ENCODE results near the gene LRRK1.

The LRRK1 gene

DNA sequence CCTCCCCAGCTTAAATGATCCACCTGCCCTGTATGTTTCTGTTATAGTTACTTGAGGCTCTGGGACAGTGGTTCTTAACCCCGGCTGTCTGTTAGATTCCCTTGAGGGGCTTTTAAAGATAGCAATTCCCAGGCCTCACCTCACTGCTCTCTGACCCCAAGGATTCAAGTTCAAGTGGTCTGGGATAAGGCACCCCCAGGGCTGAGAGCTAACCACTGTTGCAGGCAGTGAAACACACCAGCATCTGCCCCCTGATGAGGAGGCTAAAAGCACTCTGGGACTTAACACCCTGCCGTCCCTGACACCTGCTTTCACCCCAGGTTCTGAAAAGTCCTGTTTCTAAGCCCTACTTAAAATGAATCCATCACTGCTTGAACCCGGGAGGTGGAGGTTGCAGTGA, 103.7 kb downstream of the LRRK1 start:
- DNase-seq (ENCODE audit: low read depth in 2 of 2), result no peak

DNA sequence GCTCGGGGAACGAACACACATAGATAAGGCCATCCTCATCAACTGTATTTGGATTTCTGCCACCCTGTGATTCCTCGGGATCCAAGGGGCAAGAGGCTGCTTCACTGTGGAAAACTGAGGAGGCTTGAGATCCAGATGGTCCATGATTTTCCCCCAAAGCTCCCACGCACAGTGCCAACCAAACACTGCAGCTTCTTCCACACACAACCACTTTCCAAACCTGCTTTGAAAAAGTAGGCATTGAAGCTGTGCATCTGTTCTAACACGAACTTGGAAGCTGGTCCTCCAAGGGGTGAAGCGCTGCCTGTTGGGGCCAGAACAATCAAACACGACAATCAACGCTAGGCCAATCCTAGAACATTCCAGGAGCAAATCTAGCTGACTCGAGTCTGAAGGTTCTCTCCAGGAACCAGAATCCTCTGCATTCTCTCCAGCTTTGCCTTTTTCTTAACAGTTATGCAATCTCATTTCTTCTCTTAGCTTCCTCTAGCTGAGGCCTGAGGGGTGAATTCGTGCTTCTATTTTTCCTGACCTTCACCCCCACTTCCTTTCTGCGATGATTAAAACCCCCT, 104.4 kb downstream of the LRRK1 start:
- DNase-seq (ENCODE audit: low read depth in 2 of 2), result no peak

GRCh38 chr15:101024073-101024695, 105.0 kb downstream of the LRRK1 start:
- no peak for DNase-seq (ENCODE audit: low read depth in 2 of 2)

DNA sequence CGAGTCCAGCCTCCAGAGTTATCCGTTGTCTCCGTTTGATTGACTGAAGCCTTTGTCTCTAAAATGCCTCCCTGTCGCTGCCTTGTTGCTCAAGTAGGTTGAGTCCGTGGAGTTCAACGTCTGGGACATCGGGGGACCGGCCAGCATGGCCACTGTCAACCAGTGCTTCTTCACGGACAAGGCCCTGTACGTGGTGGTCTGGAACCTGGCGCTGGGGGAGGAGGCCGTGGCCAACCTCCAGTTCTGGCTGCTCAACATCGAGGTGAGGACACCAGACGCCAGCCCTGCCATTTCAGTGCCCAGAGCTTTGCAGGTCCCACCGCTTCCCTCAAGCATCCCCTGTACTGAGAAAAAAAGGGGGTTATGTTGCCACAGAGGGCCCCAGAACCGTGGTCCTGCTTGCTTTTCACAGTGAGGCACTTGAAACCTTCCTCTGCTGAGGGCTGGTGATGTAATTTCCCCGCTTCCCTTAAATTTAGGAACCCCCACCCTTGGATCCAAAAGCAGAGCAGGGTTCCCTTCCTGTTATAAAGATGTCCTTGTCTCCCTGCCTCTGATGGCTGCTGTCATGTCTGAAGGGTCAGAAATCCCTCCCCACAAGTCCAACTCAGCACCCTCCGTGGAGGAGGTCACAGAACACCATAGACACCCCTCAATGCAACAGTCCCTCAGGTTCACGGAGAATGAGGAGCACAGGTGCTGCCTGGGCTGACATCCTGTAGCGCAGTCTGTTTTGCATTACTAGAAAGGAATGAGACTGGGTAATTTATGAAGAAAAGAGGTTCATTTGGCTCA, 105.7 kb downstream of the LRRK1 start:
- DNase-seq (ENCODE audit: low read depth in 2 of 2), result no peak

GRCh38 chr15:101025501-101025885, 106.3 kb downstream of the LRRK1 start:
- DNase-seq (ENCODE audit: low read depth in 2 of 2), result no peak

GRCh38 chr15:101025896-101026631, 106.9 kb downstream of the LRRK1 start:
- DNase-seq (ENCODE audit: low read depth in 2 of 2), result no peak

- no peak for DNase-seq (ENCODE audit: low read depth in 2 of 2)
Measured at GRCh38 chr15:101026656-101027272, 107.6 kb downstream of the LRRK1 start.

DNA sequence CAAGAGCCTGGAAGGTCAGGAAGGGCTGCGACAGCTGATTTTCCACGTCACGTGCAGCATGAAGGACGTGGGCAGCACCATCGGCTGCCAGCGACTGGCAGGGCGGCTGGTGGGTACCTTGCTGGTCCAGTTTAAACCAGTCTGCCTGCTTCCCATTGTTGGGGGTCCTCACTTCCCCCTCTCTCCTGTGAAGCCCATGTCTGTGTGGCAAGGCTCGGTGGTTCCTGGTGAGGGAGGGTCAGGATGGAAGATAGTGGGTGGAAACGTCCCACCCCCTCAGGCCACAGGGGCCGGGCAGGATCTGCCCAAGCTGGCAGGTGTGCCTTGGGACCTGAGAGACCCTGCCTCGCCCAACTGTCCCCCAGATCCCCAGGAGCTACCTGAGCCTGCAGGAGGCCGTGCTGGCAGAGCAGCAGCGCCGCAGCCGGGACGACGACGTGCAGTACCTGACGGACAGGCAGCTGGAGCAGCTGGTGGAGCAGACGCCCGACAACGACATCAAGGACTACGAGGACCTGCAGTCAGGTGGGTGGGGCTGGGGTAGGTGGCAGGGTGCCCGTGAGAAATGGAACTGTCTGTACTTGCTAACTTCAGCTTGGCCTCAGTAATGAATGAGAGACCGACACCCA, 108.2 kb downstream of the LRRK1 start:
- DNase-seq (ENCODE audit: low read depth in 2 of 2), result no peak

DNA sequence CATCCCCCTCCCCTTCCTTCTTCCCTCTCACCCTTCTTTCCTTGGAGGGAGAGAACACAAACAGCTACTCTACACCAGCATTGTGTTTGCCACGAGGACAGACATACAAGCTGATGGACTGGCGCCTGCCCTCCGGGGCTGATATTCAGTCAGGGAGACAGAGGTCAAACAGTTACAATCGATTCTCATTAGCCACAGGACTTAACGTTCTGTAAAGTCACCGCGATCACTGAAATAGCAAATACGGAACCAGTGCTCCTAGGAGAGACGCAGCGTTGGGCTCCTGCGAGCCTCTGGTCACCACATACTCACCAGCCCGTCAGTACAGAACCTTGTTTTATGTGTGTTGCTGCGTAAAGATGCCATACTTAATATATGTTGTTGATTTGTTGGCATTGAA, 108.8 kb downstream of the LRRK1 start:
- no peak for DNase-seq (ENCODE audit: low read depth in 2 of 2)

DNA sequence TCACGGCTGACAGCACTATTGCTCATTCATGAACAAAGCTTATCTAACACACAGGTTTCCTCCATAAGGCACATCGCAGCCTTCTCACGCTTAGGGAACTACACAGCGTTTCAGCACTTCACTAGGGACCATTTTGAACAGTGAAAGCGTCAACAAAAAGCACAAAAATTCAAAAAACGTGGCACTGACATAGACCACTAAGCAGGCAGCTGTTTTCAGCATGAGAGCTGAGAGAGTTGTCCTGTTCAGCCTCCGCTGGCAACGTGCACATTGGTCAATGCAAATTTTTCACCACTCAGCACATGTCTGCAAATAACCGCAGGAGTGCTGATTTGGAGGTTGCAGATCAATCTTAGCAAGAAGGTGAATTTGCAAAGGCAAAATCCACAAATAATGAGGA, 109.2 kb downstream of the LRRK1 start:
- no peak for DNase-seq (ENCODE audit: low read depth in 2 of 2)

GRCh38 chr15:101028772-101029438, 109.7 kb downstream of the LRRK1 start:
- no peak for DNase-seq (ENCODE audit: low read depth in 2 of 2)

GRCh38 chr15:101029971-101030661, 111.0 kb downstream of the LRRK1 start:
- DNase-seq (ENCODE audit: low read depth in 2 of 2), result no peak

DNA sequence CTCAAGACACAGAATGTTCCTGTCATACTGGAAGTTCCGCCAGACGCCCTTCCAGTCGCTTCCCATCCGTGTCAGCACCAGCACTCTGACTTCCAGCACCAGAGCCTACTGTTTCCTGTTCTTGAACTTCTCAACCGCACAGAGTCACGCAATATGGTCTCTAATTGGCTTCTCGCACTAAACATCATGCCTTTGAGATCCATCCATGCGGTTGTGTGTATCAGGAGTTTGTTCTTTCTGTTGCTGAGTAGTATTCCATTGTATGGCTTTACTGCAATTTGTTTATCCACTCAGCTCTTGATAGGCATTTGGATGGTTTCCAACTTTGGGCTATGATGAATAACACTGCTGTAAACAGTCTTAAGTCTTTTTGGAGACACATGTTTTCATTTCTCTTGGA, 112.1 kb downstream of the LRRK1 start:
- DNase-seq (ENCODE audit: low read depth in 2 of 2), result no peak

GRCh38 chr15:101033801-101034200, 114.6 kb downstream of the LRRK1 start:
- DNase-seq (ENCODE audit: low read depth in 2 of 2), result no peak

- no peak for DNase-seq (ENCODE audit: low read depth in 2 of 2)
Measured at GRCh38 chr15:101035611-101036010, 116.5 kb downstream of the LRRK1 start.

GRCh38 chr15:101036189-101036588, 117.0 kb downstream of the LRRK1 start:
- DNase-seq (ENCODE audit: low read depth in 2 of 2), result no peak

DNA sequence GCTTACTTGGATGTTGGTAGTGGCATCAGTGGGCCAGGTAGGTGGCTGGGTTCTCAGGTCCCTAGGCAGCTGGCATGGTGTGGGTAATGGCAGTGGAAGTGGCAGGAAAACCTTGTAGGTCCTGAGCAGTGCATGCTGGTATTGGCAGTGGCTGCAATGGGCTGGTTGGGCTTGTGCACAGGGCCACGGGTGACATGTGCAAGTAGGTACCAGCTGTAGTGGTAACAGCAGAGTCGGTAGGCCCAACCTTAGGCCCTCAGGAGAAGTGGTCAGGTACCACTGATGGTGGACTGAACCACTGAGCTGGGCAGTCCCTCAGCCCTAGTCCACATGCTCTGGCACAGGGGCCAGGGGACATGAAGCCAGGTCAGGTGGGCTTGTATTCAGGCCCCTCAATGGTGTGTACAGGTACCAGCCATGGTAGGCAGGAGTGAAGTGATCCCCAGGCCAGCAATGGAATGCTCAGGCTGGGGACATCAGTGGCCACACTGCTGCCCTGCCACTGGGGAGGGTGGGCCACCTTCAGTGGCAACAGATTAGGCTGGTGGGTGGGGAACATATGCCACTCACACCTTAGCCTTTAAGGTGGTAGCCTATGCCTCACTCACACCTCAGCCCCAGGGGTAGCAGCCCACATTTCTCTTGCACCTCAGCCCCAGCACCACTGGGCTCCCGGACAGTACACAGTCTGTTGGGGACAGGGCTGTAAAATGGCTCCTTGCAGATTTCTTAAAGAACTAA, 118.1 kb downstream of the LRRK1 start:
- DNase-seq (ENCODE audit: low read depth in 2 of 2), result no peak

GRCh38 chr15:101038327-101039003, 119.3 kb downstream of the LRRK1 start:
- DNase-seq (ENCODE audit: low read depth in 2 of 2), result no peak

- DNase-seq (ENCODE audit: low read depth in 2 of 2), result no peak
Measured at GRCh38 chr15:101039461-101039860, 120.3 kb downstream of the LRRK1 start.
